Measurements from ENCODE around the gene CDCA4. TPM values are rescaled to one million over a fixed set of nuclear protein-coding genes. Genes with fewer than 3 reads are reported as not detected.

CDCA4 gene
- total RNA-seq, 1 experiment from 2014 or later: 83.6 TPM

DNA sequence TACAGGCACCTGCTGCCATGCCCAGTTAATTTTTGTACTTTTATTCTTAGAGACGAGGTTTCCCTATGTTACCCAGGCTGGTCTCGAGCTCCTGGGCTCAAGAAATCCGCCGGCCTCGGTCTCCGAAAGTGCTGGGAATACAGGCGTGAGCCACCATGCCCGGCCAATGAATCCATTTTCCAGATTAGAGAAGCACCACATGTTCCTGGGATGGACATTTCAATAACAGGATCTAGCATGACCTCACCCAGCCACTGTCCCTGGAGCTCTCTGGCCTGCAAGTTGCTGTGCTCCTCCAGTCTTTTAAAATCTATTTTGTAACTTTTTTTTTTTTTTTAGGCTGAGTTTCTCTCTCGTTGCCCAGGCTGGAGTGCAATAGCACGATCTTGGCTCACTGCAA lies 42.2 kb upstream of the CDCA4 start:
- H3K36me3 ChIP-seq: no peaks in the 10 kb centered on the region

GRCh38 chr14:105062048-105062433 lies 41.2 kb upstream of the CDCA4 start:
- H3K4me3 ChIP-seq: no peak overlapping the region

More for the DNA sequence above, 42.2 kb upstream of the CDCA4 start:
- H3K27me3 ChIP-seq (replicated peaks): no peaks in the 10 kb centered on the region
- no peak for DNase-seq (ENCODE audit: low read depth in 1 of 2, low spot score in 2 of 2)
- H3K4me3 ChIP-seq: no peak overlapping the region
- no peaks in the 10 kb centered on the region for H3K4me1 ChIP-seq (replicated peaks)
- no peak overlapping the region for H3K27ac ChIP-seq
- no peaks in the 10 kb centered on the region for H3K9me3 ChIP-seq (replicated peaks)

GRCh38 chr14:105061428-105062047 lies 40.7 kb upstream of the CDCA4 start:
- H3K4me1 ChIP-seq (replicated peaks): no peaks in the 10 kb centered on the region
- no peaks in the 10 kb centered on the region for H3K36me3 ChIP-seq
- no peaks in the 10 kb centered on the region for H3K27me3 ChIP-seq (replicated peaks)
- no peaks in the 10 kb centered on the region for H3K9me3 ChIP-seq (replicated peaks)
- no peak for DNase-seq (ENCODE audit: low read depth in 1 of 2, low spot score in 2 of 2)
- H3K27ac ChIP-seq: no peak overlapping the region
- H3K4me3 ChIP-seq: no peak overlapping the region

More at GRCh38 chr14:105062048-105062433, 41.2 kb upstream of the CDCA4 start:
- no peak for DNase-seq (ENCODE audit: low read depth in 1 of 2, low spot score in 2 of 2)
- H3K36me3 ChIP-seq: no peaks in the 10 kb centered on the region
- H3K27ac ChIP-seq: no peak overlapping the region
- no peaks in the 10 kb centered on the region for H3K9me3 ChIP-seq (replicated peaks)
- no peaks in the 10 kb centered on the region for H3K4me1 ChIP-seq (replicated peaks)
- H3K27me3 ChIP-seq (replicated peaks): no peaks in the 10 kb centered on the region

- H3K36me3 ChIP-seq: no peaks in the 10 kb centered on the region
- H3K9me3 ChIP-seq (replicated peaks): no peaks in the 10 kb centered on the region
- no peak for DNase-seq (ENCODE audit: low read depth in 1 of 2, low spot score in 2 of 2)
- no peaks in the 10 kb centered on the region for H3K4me1 ChIP-seq (replicated peaks)
- no peaks in the 10 kb centered on the region for H3K27me3 ChIP-seq (replicated peaks)
- no peak overlapping the region for H3K4me3 ChIP-seq
- H3K27ac ChIP-seq: no peak overlapping the region
Observed at GRCh38 chr14:105060751-105061427, 40.0 kb upstream of the CDCA4 start.

GRCh38 chr14:105059925-105060565 lies 39.2 kb upstream of the CDCA4 start:
- no peaks in the 10 kb centered on the region for H3K36me3 ChIP-seq

GRCh38 chr14:105059035-105059924 lies 38.4 kb upstream of the CDCA4 start:
- Histone ChIP-seq H3K4me1 (replicated peaks) (no peaks in the 10 kb centered on the region), H3K4me3 (no peak overlapping the region), H3K9me3 (replicated peaks) (no peaks in the 10 kb centered on the region), H3K36me3 (no peaks in the 10 kb centered on the region), H3K27ac (no peak overlapping the region), H3K27me3 (replicated peaks) (no peaks in the 10 kb centered on the region)
- DNase-seq (ENCODE audit: low read depth in 1 of 2, low spot score in 2 of 2): no peak

More at GRCh38 chr14:105059925-105060565, 39.2 kb upstream of the CDCA4 start:
- DNase-seq (ENCODE audit: low read depth in 1 of 2, low spot score in 2 of 2): no peak
- Histone ChIP-seq H3K27ac (no peak overlapping the region), H3K27me3 (replicated peaks) (no peaks in the 10 kb centered on the region), H3K4me3 (no peak overlapping the region), H3K4me1 (replicated peaks) (no peaks in the 10 kb centered on the region), H3K9me3 (replicated peaks) (no peaks in the 10 kb centered on the region)

DNA sequence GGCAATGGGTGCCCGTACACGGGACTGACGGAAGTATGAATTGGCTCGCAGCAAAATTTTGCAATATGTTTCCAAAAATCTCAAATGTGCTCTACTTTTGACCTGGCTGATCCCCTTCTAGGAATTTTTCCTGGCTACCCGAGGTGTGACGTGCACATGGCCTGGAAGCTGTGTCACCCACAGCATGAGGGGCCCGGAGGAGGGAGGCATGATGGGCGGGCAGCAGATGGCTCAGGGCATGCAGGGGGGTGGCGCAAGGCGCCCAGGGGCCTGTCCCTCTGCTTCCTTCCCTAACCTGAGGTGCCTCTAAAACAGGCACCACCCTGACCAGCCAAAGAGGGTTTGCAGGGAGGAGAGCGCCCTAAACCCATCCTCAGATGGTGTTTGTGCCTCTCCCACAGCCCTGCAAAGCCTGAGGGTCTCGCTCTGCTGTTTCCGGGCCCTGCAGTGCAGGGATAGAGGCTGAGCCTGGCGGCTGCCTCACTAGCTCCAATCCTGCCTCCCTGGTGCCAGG lies 37.7 kb upstream of the CDCA4 start:
- Histone ChIP-seq H3K27ac (no peak overlapping the region), H3K9me3 (replicated peaks) (no peaks in the 10 kb centered on the region), H3K4me3 (no peak overlapping the region), H3K4me1 (replicated peaks) (no peaks in the 10 kb centered on the region), H3K36me3 (no peaks in the 10 kb centered on the region), H3K27me3 (replicated peaks) (no peaks in the 10 kb centered on the region)
- DNase-seq (ENCODE audit: low read depth in 1 of 2, low spot score in 2 of 2): no peak

- H3K4me1 ChIP-seq (replicated peaks): no peaks in the 10 kb centered on the region
- H3K4me3 ChIP-seq: no peak overlapping the region
- no peak for DNase-seq (ENCODE audit: low read depth in 1 of 2, low spot score in 2 of 2)
Observed at GRCh38 chr14:105056303-105056831, 35.5 kb upstream of the CDCA4 start.

GRCh38 chr14:105055736-105056302 lies 34.9 kb upstream of the CDCA4 start:
- no peaks in the 10 kb centered on the region for H3K9me3 ChIP-seq (replicated peaks)
- H3K4me1 ChIP-seq (replicated peaks): no peaks in the 10 kb centered on the region
- H3K36me3 ChIP-seq: no peaks in the 10 kb centered on the region
- DNase-seq (ENCODE audit: low read depth in 1 of 2, low spot score in 2 of 2): no peak
- H3K27ac ChIP-seq: no peak overlapping the region
- H3K4me3 ChIP-seq: no peak overlapping the region
- H3K27me3 ChIP-seq (replicated peaks): no peaks in the 10 kb centered on the region

More at GRCh38 chr14:105056303-105056831, 35.5 kb upstream of the CDCA4 start:
- H3K27ac ChIP-seq: no peak overlapping the region
- no peaks in the 10 kb centered on the region for H3K9me3 ChIP-seq (replicated peaks)
- H3K27me3 ChIP-seq (replicated peaks): no peaks in the 10 kb centered on the region
- no peaks in the 10 kb centered on the region for H3K36me3 ChIP-seq

GRCh38 chr14:105055334-105055733 lies 34.5 kb upstream of the CDCA4 start:
- Histone ChIP-seq H3K4me3 (no peak overlapping the region), H3K4me1 (replicated peaks) (no peaks in the 10 kb centered on the region), H3K27me3 (replicated peaks) (no peaks in the 10 kb centered on the region), H3K27ac (no peak overlapping the region), H3K9me3 (replicated peaks) (no peaks in the 10 kb centered on the region), H3K36me3 (no peaks in the 10 kb centered on the region)
- no peak for DNase-seq (ENCODE audit: low read depth in 1 of 2, low spot score in 2 of 2)

DNA sequence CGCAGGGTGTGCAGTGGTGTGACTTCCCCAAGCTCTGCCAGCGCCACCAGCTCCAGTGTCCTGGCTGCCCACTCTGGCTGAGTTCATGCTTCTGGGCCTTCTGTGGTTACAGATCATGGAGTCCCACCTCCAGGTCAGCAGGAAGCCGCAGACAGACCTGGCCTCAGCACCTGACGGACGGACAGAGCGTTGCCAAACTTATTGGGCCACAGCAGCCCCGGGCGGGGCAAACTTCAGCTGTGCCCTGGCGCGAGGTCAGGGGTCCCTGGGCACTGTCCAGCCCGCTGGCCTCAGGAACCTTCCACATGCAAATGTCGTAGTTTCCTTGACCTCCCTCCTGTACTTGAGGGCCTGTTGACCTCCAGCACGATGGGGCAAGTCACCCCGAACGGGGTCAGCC lies 33.1 kb upstream of the CDCA4 start:
- no peak for DNase-seq (ENCODE audit: low read depth in 1 of 2, low spot score in 2 of 2)
- Histone ChIP-seq H3K27me3 (replicated peaks) (no peaks in the 10 kb centered on the region), H3K27ac (no peak overlapping the region), H3K4me1 (replicated peaks) (no peaks in the 10 kb centered on the region), H3K36me3 (no peaks in the 10 kb centered on the region), H3K9me3 (replicated peaks) (no peaks in the 10 kb centered on the region), H3K4me3 (no peak overlapping the region)

DNA sequence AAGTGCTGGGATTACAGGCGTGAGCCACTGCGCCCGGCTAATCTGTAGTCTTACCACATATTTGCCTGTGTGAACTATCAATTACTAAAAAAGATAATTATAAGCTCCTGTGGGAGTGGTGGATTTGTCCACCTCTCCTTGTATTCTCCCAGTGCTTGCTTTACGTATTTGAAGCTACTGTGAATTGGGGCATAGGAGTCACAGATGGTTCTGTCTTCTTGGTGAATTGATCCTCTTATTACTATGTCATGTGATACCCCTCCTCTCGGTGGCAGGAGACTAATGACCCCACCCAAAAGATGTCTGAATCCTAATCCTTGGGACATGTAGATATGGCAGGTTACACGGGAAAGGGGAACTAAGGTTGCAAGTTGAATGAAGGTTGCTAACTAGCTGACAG lies 32.5 kb upstream of the CDCA4 start:
- H3K4me3 ChIP-seq: no peak overlapping the region
- DNase-seq (ENCODE audit: low read depth in 1 of 2, low spot score in 2 of 2): no peak
- no peak overlapping the region for H3K27ac ChIP-seq
- no peaks in the 10 kb centered on the region for H3K9me3 ChIP-seq (replicated peaks)
- H3K27me3 ChIP-seq (replicated peaks): no peaks in the 10 kb centered on the region
- no peaks in the 10 kb centered on the region for H3K36me3 ChIP-seq
- H3K4me1 ChIP-seq (replicated peaks): no peaks in the 10 kb centered on the region

DNA sequence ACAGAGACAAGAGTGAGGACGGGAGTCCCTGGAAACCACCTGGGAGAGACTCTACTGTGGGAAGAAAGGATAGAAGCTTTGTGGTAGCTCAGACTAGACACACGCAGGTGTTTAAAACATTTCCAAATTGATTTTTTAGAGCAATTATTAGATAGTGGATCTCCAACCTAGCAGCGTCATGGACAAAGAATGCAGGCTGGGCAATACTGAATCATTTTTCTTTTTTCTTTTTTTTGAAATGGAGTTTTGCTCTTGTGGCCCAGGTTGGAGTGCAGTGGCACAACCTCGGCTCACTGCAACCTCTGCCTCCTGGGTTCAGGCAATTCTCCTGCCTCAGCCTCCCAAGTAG lies 31.2 kb upstream of the CDCA4 start:
- Histone ChIP-seq H3K36me3 (no peaks in the 10 kb centered on the region), H3K27me3 (replicated peaks) (no peaks in the 10 kb centered on the region), H3K27ac (no peak overlapping the region), H3K9me3 (replicated peaks) (no peaks in the 10 kb centered on the region), H3K4me1 (replicated peaks) (no peaks in the 10 kb centered on the region), H3K4me3 (no peak overlapping the region)
- no peak for DNase-seq (ENCODE audit: low read depth in 1 of 2, low spot score in 2 of 2)

Data from SJSA1 (cell line).